ENCODE measurements around the gene MRGPRX2. TPM values are rescaled to one million over a fixed set of nuclear protein-coding genes. Genes with fewer than 3 reads are reported as not detected.

MRGPRX2 gene
- total and polyA plus RNA-seq, 8 donors: not detected

- TF ChIP-seq CTCF (IDR thresholded peaks at IDR 0.05) (peak in 5 of 7 experiments; percentile 75 to 99 (median 86)), EP300 (IDR thresholded peaks at IDR 0.05) (no peak), POLR2AphosphoS5 (IDR thresholded peaks at IDR 0.05) (peak in 1 of 3 donors; percentile 76), POLR2A (IDR thresholded peaks at IDR 0.05) (no peak)
- Histone ChIP-seq H3K4me3 (peak overlapping the region in 1 of 4 donors; percentile 16), H3K27ac (peak overlapping the region in 3 of 5 donors; percentile 74 to 76 (median 76)), H3K9me3 (no peaks in the 10 kb centered on the region), H3K4me1 (peaks cover 18 to 36% (median 29%) of the 10 kb centered on the region in 4 donors), H3K27me3 (no peaks in the 10 kb centered on the region), H3K36me3 (no peaks in the 10 kb centered on the region)
- peak; percentile 72 to 92 for DNase-seq
- WGBS, 5 donors: 2 to 6% (median 3%) methylated on average over 11 of the region's 11 CpGs
- intact Hi-C loops (cut with DNase I; ENCODE audit: low total_unique reads): loop anchor here (5.0 kb wide), 1 partner anchor 481 kb away; no protein-coding TSS in a partner anchor
These were observed 10.7 kb upstream of the MRGPRX2 start for GRCh38 chr11:19071255-19071654.

GRCh38 chr11:19059833-19060232, 684 bp downstream of the MRGPRX2 start:
- Histone ChIP-seq H3K4me1 (no peaks in the 10 kb centered on the region), H3K27ac (no peak overlapping the region), H3K36me3 (no peaks in the 10 kb centered on the region), H3K27me3 (no peaks in the 10 kb centered on the region), H3K4me3 (no peak overlapping the region), H3K9me3 (no peaks in the 10 kb centered on the region)
- WGBS, 5 donors: 38 to 62% (median 43%) methylated on average over 5 of the region's 5 CpGs
- DNase-seq: no peak
- intact Hi-C loops (cut with DNase I; ENCODE audit: low total_unique reads): no loop called here
- TF ChIP-seq CTCF (IDR thresholded peaks at IDR 0.05) (no peak), POLR2A (IDR thresholded peaks at IDR 0.05) (no peak), EP300 (IDR thresholded peaks at IDR 0.05) (no peak), POLR2AphosphoS5 (IDR thresholded peaks at IDR 0.05) (no peak)

- intact Hi-C loops (cut with DNase I; ENCODE audit: low total_unique reads): no loop called here
- peaks cover 0 to 11% (median 3%) of the 10 kb centered on the region in 4 donors for H3K9me3 ChIP-seq
- H3K27me3 ChIP-seq: no peaks in the 10 kb centered on the region
- no peak overlapping the region for H3K27ac ChIP-seq
- WGBS, 5 donors: 89 to 93% (median 90%) methylated on average over 17 of the region's 17 CpGs
- no peak overlapping the region for H3K4me3 ChIP-seq
- H3K4me1 ChIP-seq: no peaks in the 10 kb centered on the region
- TF ChIP-seq POLR2AphosphoS5 (IDR thresholded peaks at IDR 0.05): no peak
- no peak for TF ChIP-seq CTCF (IDR thresholded peaks at IDR 0.05)
- TF ChIP-seq EP300 (IDR thresholded peaks at IDR 0.05): no peak
- TF ChIP-seq POLR2A (IDR thresholded peaks at IDR 0.05): no peak
- no peaks in the 10 kb centered on the region for H3K36me3 ChIP-seq
- no peak for DNase-seq
These were observed 4.6 kb downstream of the MRGPRX2 start for GRCh38 chr11:19055905-19056304.

- no peaks in the 10 kb centered on the region for H3K27me3 ChIP-seq
- intact Hi-C loops (cut with DNase I; ENCODE audit: low total_unique reads): no loop called here
- H3K4me1 ChIP-seq: no peaks in the 10 kb centered on the region
- TF ChIP-seq CTCF (IDR thresholded peaks at IDR 0.05): no peak
- no peak for TF ChIP-seq POLR2A (IDR thresholded peaks at IDR 0.05)
- no peak for TF ChIP-seq POLR2AphosphoS5 (IDR thresholded peaks at IDR 0.05)
- no peak for TF ChIP-seq EP300 (IDR thresholded peaks at IDR 0.05)
- 88 to 96% (median 92%) methylated on average over 3 of the region's 3 CpGs for WGBS, 5 donors
- DNase-seq: no peak
- H3K27ac ChIP-seq: no peak overlapping the region
- no peaks in the 10 kb centered on the region for H3K36me3 ChIP-seq
- H3K9me3 ChIP-seq: peaks cover 0 to 12% (median 6%) of the 10 kb centered on the region in 4 donors
- H3K4me3 ChIP-seq: no peak overlapping the region
These were observed 5.5 kb downstream of the MRGPRX2 start for GRCh38 chr11:19055016-19055415.
